Kidney (tissue), 14 donors: ENCODE measurements around the gene KLK5. TPM values are rescaled to one million over a fixed set of nuclear protein-coding genes. Genes with fewer than 3 reads are reported as not detected.

Experiments
- DNase-seq, 5 donors: peaks; one replicate each; pipeline ENCODE4 v3.0.0-alpha.2; 2013 to 2020
- FAIRE-seq: peaks from 2 replicates; lab custom pipeline; 2012; peaks lifted over from hg19 to GRCh38; lab: Jason Lieb, UNC
- H3K27ac ChIP-seq, 2 donors: one replicate each; pipeline ENCODE4 v1.7.0; 2013; ENCODE audit warnings: low read depth in 2 of 2, low read length in 2 of 2, inconsistent platforms in 1 of 2
- H3K27me3 ChIP-seq: one replicate; pipeline ENCODE4 v1.7.1; 2013; ENCODE audit warnings: low read length, inconsistent platforms; ENCODE audit not compliant: control insufficient read depth, insufficient read depth
- H3K36me3 ChIP-seq, 3 donors: one replicate each; pipeline versions ENCODE4 v1.7.0 to v1.7.1; 2013; ENCODE audit warnings: low read length in 3 of 3, control low read depth in 1 of 3, inconsistent platforms in 1 of 3; ENCODE audit not compliant: insufficient read depth in 3 of 3, control insufficient read depth in 2 of 3
- H3K4me1 ChIP-seq, 3 donors: one replicate each; pipeline versions ENCODE4 v1.7.0 to v1.7.1; 2013; ENCODE audit warnings: low read length in 3 of 3, inconsistent platforms in 1 of 3, low read depth in 1 of 3; ENCODE audit not compliant: control insufficient read depth in 2 of 3, insufficient read depth in 2 of 3
- H3K4me3 ChIP-seq, 3 donors: one replicate each; pipeline versions ENCODE4 v1.7.0 to v1.8.1; 2013; ENCODE audit warnings: low read length in 3 of 3, control low read depth in 1 of 3, inconsistent platforms in 1 of 3
- H3K9ac ChIP-seq, 3 donors: one replicate each; pipeline versions ENCODE4 v1.7.0 to v1.7.1; 2013; ENCODE audit warnings: low read length in 3 of 3, control low read depth in 1 of 3, inconsistent platforms in 1 of 3
- H3K9me3 ChIP-seq, 3 donors: one replicate each; pipeline versions ENCODE4 v1.7.0 to v1.7.1; 2013; ENCODE audit warnings: low read length in 3 of 3, control low read depth in 1 of 3, inconsistent platforms in 1 of 3; ENCODE audit not compliant: control insufficient read depth in 2 of 3, insufficient read depth in 1 of 3
- CTCF ChIP-seq: IDR thresholded peaks from 3 replicates; pipeline ENCODE4 v1.5.1; 2012; ENCODE audit warnings: mild to moderate bottlenecking, moderate library complexity, borderline replicate concordance; ENCODE audit not compliant: insufficient read depth; ENCODE audit errors: extremely low read depth
- intact Hi-C: fragments of 100-400 bp; cut with DNase I; formaldehyde crosslinking; loops from one replicate; pipeline ENCODE4 v1.11.1; 2022
- polyA plus RNA-seq: library from polyadenylated mRNA; stranded (reverse); fragments of 350-450 nt; fragmentation: Illumina TruSeq; extraction: RNeasy Lipid Tissue Mini Kit (QIAGEN cat#74804); gene quantifications from one replicate; pipeline ENCODE4 v1.2.3, GENCODE V29; 2014; ENCODE audit warnings: low read depth, low replicate concordance; ENCODE audit not compliant: insufficient read depth
- total RNA-seq: library from RNA; stranded (reverse); fragmentation: NEBNext Ultra II Directional; extraction: Animal tissue kit (Norgen Biotek cat#: 25700); gene quantifications from one replicate; pipeline ENCODE4 v1.2.1, GENCODE V29; 2021
- donor health status: control.
- donor health status: control.
- donor health status: control.
- donor health status: control.
- donor health status: control.
- donor health status: DM: yes; HTN: yes; CAD: no.
- donor health status: Normal renal cell carcinoma (clear cell type).

KLK5 gene
- total and polyA plus RNA-seq, 2 donors from 2014 or later = 0.88 to 1.1 TPM

DNA sequence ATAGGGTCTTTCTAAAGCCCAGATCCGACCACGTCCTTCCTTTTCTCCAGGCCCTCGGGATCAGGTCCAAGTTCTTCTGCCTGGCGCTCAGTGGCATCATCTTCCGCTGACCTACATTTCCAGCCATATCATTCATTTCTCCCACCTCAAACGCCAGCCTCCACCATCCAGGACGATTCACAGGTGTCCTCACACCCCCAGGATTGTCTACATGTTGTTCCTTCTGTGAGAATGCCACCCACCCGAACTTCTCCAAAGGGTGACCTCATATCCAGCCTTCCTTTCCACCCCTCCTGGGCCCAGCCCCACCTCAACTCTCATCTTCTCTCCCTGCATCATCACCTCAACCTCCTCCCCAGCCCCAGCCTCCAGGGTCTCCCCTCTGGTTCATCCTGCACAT, 4.7 kb upstream of the KLK5 start:
- FAIRE-seq = no peak
- Histone ChIP-seq H3K36me3 (no peaks in the 10 kb centered on the region), H3K4me1 (no peaks in the 10 kb centered on the region), H3K27ac (no peak overlapping the region), H3K9me3 (no peaks in the 10 kb centered on the region), H3K4me3 (no peak overlapping the region), H3K27me3 (no peaks in the 10 kb centered on the region), H3K9ac (no peak overlapping the region)
- DNase-seq = no peak
- intact Hi-C loops = no loop called here
- no peak for TF ChIP-seq CTCF

DNA sequence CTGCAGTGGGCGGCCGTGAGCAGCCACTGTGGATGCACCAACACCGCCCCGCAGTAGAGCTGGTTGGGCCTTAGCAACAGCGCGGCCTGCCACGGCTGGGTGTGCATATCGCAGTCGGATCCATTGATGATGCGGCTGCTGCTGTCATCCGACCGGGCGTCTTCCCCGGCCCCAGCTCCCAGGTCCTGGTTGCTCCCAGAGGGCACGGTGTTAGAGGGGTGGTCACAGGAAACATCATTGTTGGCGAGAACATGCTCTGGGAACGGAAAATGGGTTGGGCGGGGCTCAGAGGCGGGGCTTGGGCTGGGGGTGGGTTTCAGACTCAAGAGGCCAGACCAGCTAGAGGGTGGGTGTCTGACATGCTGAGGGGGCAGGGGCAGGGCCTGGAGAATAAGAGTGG, 3.0 kb downstream of the KLK5 start:
- FAIRE-seq (no peak), DNase-seq (no peak)
- no peaks in the 10 kb centered on the region for H3K27me3 ChIP-seq
- intact Hi-C loops = no loop called here
- no peak for TF ChIP-seq CTCF
- H3K27ac ChIP-seq = no peak overlapping the region
- H3K9me3 ChIP-seq = no peaks in the 10 kb centered on the region
- H3K4me3 ChIP-seq = no peak overlapping the region
- H3K4me1 ChIP-seq = no peaks in the 10 kb centered on the region
- H3K9ac ChIP-seq = no peak overlapping the region
- no peaks in the 10 kb centered on the region for H3K36me3 ChIP-seq

- no peak for DNase-seq
- Histone ChIP-seq H3K9ac (no peak overlapping the region), H3K9me3 (no peaks in the 10 kb centered on the region), H3K4me3 (no peak overlapping the region), H3K27me3 (no peaks in the 10 kb centered on the region), H3K4me1 (no peaks in the 10 kb centered on the region), H3K36me3 (no peaks in the 10 kb centered on the region), H3K27ac (no peak overlapping the region)
- no peak for FAIRE-seq
- intact Hi-C loops = no loop called here
- no peak for TF ChIP-seq CTCF
Observed at GRCh38 chr19:50947123-50947522, 5.7 kb downstream of the KLK5 start.

GRCh38 chr19:50944795-50945194, 8.0 kb downstream of the KLK5 start:
- intact Hi-C loops = no loop called here
- Histone ChIP-seq H3K4me1 (no peaks in the 10 kb centered on the region), H3K9ac (no peak overlapping the region), H3K36me3 (no peaks in the 10 kb centered on the region), H3K9me3 (no peaks in the 10 kb centered on the region), H3K27ac (no peak overlapping the region), H3K4me3 (no peak overlapping the region), H3K27me3 (no peaks in the 10 kb centered on the region)
- no peak for FAIRE-seq
- no peak for TF ChIP-seq CTCF
- DNase-seq = no peak
